DMS153 treated with DMSO at 0.1 percent for 48 hours (cell line): ENCODE measurements around the gene ERN2.

Experiments used
- DNase-seq: peaks from one replicate; lab custom pipeline; 2025; ENCODE audit not compliant: unreplicated experiment; lab: John Stamatoyannopoulos, UW

ERN2 gene

DNA sequence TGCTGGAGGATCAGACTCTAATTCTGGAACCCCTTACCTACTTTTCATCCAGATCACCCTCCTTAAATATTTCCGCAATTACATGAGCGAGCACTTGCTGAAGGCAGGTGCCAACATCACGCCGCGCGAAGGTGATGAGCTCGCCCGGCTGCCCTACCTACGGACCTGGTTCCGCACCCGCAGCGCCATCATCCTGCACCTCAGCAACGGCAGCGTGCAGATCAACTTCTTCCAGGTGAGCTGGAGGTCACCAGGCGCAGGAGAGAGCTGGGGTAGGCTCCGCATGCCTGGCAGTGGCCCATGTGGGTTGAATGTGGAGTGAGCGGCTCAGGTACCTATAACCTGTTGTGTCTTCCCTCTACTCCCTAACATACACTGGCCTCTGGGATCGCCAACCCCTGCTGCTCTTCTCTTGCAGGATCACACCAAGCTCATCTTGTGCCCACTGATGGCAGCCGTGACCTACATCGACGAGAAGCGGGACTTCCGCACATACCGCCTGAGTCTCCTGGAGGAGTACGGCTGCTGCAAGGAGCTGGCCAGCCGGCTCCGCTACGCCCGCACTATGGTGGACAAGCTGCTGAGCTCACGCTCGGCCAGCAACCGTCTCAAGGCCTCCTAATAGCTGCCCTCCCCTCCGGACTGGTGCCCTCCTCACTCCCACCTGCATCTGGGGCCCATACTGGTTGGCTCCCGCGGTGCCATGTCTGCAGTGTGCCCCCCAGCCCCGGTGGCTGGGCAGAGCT, 23.4 kb downstream of the ERN2 start:
- DNase-seq: no peak

GRCh38 chr16:23687034-23687808, 25.8 kb downstream of the ERN2 start:
- DNase-seq: no peak

- DNase-seq: no peak
Observed at GRCh38 chr16:23683487-23683886, 29.5 kb downstream of the ERN2 start.

- DNase-seq: no peak
Observed at GRCh38 chr16:23682181-23682580, 30.8 kb downstream of the ERN2 start.

GRCh38 chr16:23679986-23680336, 33.1 kb downstream of the ERN2 start:
- DNase-seq: no peak

DNA sequence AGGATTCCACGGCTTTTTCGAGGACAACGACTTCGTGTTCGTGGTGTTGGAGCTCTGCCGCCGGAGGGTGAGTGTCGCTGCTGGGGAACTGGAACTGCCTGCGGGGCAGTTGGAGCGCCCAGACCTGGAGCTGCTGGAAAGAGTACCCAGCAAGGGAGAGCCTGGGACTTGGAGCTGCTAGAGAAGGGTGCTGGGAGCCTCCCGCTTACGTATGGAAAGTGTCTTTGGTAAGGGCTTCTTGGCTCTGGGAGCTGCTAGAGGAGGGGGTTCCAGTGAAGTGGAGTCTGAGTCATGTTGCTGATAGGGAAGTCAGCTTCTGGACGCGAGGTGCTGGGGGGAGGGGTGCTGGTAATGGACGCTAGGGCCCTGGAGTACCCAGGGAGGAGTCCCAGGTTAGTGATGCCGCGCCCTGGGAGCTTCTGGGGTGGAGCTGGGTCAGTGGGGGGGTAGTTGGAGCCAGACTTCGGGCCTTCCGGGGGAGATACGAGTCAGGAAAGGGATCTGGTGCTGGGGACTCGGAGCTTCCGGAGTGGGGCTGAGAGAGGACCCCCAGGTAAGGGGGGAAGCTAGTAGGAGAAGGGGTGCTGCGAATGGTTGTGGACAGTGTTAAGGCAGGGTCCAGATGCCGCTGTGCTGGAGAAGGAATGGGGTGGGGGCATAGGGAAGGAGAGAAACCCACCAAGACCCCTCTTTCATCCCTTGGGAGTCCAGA, 33.6 kb downstream of the ERN2 start:
- no peak for DNase-seq

DNA sequence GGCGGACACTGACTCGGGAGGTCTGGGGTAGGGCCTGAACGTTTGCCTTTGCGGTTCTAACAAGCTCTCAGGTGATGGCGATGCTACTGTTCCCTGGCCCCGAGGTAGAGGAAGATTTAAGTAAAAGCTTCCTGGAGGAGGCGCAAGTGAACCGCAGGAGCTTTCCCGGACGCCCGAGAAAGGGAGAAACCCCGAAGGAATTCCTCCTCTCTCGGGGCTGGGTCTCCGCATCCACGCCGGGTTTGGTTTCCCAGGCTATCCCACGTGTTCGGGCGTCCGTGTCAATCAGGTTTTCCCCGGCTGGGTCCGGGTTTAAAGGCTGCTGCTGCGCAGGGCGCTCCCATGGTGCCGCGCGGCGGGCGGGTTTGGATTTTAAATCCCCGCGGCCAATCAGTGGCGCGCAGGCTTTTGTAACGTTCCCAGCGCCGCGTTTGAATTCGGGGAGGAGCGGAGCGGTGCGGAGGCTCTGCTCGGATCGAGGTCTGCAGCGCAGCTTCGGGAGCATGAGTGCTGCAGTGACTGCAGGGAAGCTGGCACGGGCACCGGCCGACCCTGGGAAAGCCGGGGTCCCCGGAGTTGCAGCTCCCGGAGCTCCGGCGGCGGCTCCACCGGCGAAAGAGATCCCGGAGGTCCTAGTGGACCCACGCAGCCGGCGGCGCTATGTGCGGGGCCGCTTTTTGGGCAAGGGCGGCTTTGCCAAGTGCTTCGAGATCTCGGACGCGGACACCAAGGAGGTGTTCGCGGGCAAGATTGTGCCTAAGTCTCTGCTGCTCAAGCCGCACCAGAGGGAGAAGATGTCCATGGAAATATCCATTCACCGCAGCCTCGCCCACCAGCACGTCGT, 34.4 kb downstream of the ERN2 start, which contains the start of gene PLK1:
PLK1 (plus strand) TSS at position 460 of the 844 bp plus-strand sequence; CDS start at position 504, 44 bp downstream.
- peak; percentile 53 for DNase-seq

DNA sequence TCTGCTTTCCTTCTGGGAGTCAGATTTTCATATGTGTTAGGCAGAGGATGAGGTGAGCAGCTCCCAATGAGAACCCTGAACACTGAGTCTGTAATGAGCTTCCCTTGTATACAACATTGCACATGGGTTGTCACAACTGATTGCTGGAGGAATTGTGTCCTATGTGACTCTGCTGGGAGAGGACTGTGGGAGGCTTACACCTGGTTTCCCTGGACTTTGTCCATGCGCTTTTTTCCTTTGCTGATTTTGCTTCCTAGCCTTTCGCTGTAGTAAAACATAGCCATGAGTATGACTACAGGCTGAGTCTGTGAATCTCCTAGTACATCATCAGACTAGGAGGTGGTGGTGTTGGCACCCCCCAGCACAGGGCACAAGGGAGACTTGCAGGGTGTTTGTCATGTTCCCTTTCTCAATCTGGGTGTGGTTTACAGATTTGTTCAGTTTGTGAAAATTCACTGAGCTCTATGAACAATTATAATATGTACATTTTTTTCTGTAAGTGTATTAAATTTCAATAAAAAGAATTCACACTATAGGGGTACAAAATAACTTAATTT, 36.0 kb downstream of the ERN2 start:
- DNase-seq: no peak

- DNase-seq: no peak
Observed at GRCh38 chr16:23673971-23674614, 38.9 kb downstream of the ERN2 start.

GRCh38 chr16:23670137-23670776, 42.8 kb downstream of the ERN2 start:
- DNase-seq: no peak

GRCh38 chr16:23668873-23669272, 44.1 kb downstream of the ERN2 start:
- DNase-seq: no peak

GRCh38 chr16:23668225-23668624, 44.8 kb downstream of the ERN2 start:
- DNase-seq: no peak

DNA sequence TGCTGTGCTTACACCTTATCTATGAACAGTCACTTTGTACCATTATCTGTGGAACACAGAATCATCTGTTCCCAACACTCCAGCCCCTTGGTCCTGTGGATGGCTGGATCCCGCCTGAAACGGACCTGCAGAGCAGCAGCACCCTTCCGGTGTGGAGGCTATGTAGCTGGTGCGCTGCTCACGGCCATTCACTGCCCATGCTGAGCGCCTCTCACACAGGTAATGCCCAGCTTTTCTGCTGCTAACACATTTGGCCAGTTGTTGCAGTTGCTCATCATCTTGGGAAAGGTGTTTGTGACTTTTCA, 45.7 kb downstream of the ERN2 start:
- no peak for DNase-seq

DNA sequence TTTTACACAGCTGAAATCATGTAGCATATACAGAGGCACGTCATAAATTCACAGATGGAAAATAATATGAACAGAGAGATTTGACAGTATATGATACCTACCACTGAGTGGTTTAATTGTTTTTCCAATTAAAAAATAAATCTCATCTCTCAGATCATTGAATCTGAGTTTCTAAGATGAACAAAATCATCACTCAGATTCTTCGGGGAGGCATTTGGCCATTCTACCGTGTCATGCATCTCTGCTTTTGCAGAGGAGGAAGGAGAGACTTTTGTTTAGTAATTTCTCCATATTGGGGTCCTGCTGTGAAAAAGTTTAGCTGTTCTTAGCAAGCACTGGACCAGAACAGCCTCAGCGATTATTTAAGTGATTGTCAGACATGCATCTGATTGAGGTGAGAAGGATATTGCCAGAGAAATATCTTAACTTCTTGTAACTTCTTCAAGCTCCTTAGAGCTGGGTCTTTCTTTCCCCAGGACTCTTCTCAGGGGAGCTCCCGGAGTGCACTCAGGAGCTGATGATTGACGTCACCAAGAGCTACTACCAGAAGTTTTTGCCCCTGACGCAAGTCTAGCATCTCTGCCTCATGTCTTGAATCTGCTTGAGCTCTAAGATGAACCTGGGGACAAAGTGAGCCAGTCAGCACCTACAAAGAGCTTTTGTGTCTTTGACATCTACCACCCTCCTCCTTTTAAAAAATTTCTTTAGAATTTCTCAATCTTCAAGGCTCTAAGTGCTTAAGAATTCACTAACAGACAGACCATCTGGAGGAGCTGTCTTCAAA, 46.3 kb downstream of the ERN2 start:
- no peak for DNase-seq

- DNase-seq: no peak
Observed at GRCh38 chr16:23663918-23664317, 49.1 kb downstream of the ERN2 start.

- DNase-seq: no peak
Observed at GRCh38 chr16:23651943-23652468, 61.0 kb downstream of the ERN2 start.

GRCh38 chr16:23650674-23651416, 62.2 kb downstream of the ERN2 start:
- DNase-seq: no peak

DNA sequence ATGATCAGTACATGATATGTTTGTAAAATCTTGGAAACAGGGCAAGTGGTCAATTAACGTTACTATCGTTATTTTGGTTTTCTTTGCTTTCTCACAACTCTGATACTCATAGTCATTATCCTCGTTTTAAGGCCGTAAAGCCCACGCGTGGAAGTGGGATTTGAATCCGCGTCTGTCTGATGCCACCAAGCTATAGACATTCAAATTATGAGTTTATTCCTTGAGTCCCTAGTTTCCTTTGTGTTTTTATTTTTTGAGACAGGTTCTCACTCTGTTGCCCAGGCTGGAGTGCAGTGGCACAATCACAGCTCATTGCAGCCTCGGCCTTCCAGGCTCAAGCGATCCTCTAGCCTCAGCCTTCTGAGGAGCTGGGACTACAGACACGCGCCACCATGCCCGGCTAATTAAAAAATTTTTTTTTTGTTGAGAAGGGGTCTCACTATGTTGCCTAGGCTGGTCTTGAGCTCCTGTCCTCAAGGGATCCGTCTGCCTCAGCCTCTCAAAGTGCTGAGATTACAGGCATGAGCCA, 70.7 kb downstream of the ERN2 start:
- DNase-seq: no peak
